Endothelial cell of umbilical vein (primary cell): Measurements from ENCODE around the gene CLRN1. TPM values are rescaled to one million over a fixed set of nuclear protein-coding genes. Genes with fewer than 3 reads are reported as not detected.

Experiments
- BruUV-seq: library from RNA; stranded (reverse); fragments of 400-500 nt; replicated peaks from 2 replicates; lab custom pipeline; 2021; lab: Mats Ljungman, UMichigan
- CTCF ChIA-PET: fragments of 300-600, 350-600 bp; sonication (Branson Sonifier 250); formaldehyde crosslinking; loops from one replicate; lab custom pipeline; 2021; ENCODE audit warnings: antibody characterized with exemption, inconsistent platforms; lab: Charles Lee
- POLR2A ChIA-PET: fragments of 300-600, 350-600 bp; sonication (Branson Sonifier 250); formaldehyde crosslinking; loops from one replicate; lab custom pipeline; 2021; ENCODE audit warnings: antibody characterized with exemption, inconsistent platforms; lab: Charles Lee
- DNase-seq: peaks from one replicate; pipeline ENCODE4 v3.0.0-alpha.2; 2011; ENCODE audit warnings: low read depth, low spot score
- FAIRE-seq: peaks from 2 replicates; lab custom pipeline; 2011; peaks lifted over from hg19 to GRCh38; lab: Jason Lieb, UNC
- H2AFZ ChIP-seq: 2 replicates; pipeline ENCODE4 v1.6.0; 2012; ENCODE audit warnings: low read depth, low read length, control low read depth, inconsistent platforms
- H3K27ac ChIP-seq: 2 replicates; pipeline ENCODE4 v1.5.1; 2011; ENCODE audit warnings: low read depth, mild to moderate bottlenecking, control low read depth, low read length, moderate library complexity; ENCODE audit not compliant: insufficient read depth
- H3K27me3 ChIP-seq, 2 experiments: 2 replicates each; pipeline versions ENCODE4 v1.6.0 to v1.6.1; 2011; ENCODE audit warnings: low read length in 2 of 2, mixed read lengths in 1 of 2; ENCODE audit not compliant: control insufficient read depth in 2 of 2, insufficient read depth in 2 of 2
- H3K36me3 ChIP-seq, 2 experiments: 2 replicates in 1 of 2; 3 replicates in 1 of 2; pipeline ENCODE4 v1.5.1; 2011; ENCODE audit warnings: low read length in 2 of 2, mild to moderate bottlenecking in 1 of 2, moderate library complexity in 1 of 2; ENCODE audit not compliant: control insufficient read depth in 2 of 2, insufficient read depth in 2 of 2; ENCODE audit errors: extremely low read depth in 1 of 2
- H3K4me1 ChIP-seq: 3 replicates; pipeline ENCODE4 v1.5.1; 2011; ENCODE audit warnings: mild to moderate bottlenecking, low read length; ENCODE audit not compliant: control insufficient read depth, insufficient read depth; ENCODE audit errors: extremely low read depth
- H3K4me2 ChIP-seq: 2 replicates; pipeline ENCODE4 v1.6.1; 2011; ENCODE audit warnings: low read length, control low read depth, mixed read lengths; ENCODE audit not compliant: insufficient read depth
- H3K4me3 ChIP-seq, 3 experiments: fragments of 200-600 bp in 1 of 3; sonication (generic), shearing (Covaris generic) in 1 of 3; replicated peaks in 1 of 3; 2 replicates each; pipeline ENCODE4 v1.5.1; 2011 to 2016; ENCODE audit warnings: control low read depth in 3 of 3, low read length in 3 of 3, mild to moderate bottlenecking in 2 of 3, inconsistent platforms in 1 of 3, low read depth in 1 of 3, moderate library complexity in 1 of 3; ENCODE audit not compliant: insufficient read depth in 1 of 3
- H3K79me2 ChIP-seq: 2 replicates; pipeline ENCODE4 v1.6.0; 2012; ENCODE audit warnings: low read length, inconsistent platforms; ENCODE audit not compliant: control insufficient read depth, insufficient read depth
- H3K9ac ChIP-seq: replicated peaks from 2 replicates; pipeline ENCODE3; 2011; ENCODE audit warnings: low read length, control low read depth; ENCODE audit not compliant: insufficient read depth; ENCODE audit errors: extremely low read depth
- H3K9me1 ChIP-seq: replicated peaks from 3 replicates; pipeline ENCODE4 v1.6.0; 2011; ENCODE audit warnings: mild to moderate bottlenecking, low read length; ENCODE audit not compliant: control insufficient read depth, insufficient read depth; ENCODE audit errors: extremely low read depth
- H3K9me3 ChIP-seq: replicated peaks from 2 replicates; pipeline ENCODE4 v1.5.1; 2012; ENCODE audit warnings: low read length, inconsistent platforms; ENCODE audit not compliant: control insufficient read depth, insufficient read depth
- H4K20me1 ChIP-seq: replicated peaks from 2 replicates; pipeline ENCODE3; 2011; ENCODE audit warnings: mild to moderate bottlenecking, low read length; ENCODE audit not compliant: control insufficient read depth, insufficient read depth; ENCODE audit errors: extremely low read depth
- CTCF ChIP-seq, 2 donors: IDR thresholded peaks; 1 replicate in 1 of 2; 2 replicates in 1 of 2; pipeline ENCODE4 v1.5.1; 2011; ENCODE audit warnings: low read length in 2 of 2, mild to moderate bottlenecking in 2 of 2, moderate library complexity in 2 of 2, control low read depth in 1 of 2, inconsistent platforms in 1 of 2, low read depth in 1 of 2; ENCODE audit not compliant: insufficient read depth in 1 of 2; ENCODE audit errors: extremely low read depth in 1 of 2
- EZH2 ChIP-seq: IDR thresholded peaks from 2 replicates; pipeline ENCODE4 v1.6.1; 2012; ENCODE audit warnings: borderline replicate concordance, low read depth, mild to moderate bottlenecking, moderate library complexity, low read length, inconsistent platforms; ENCODE audit not compliant: severe bottlenecking
- FOS ChIP-seq: IDR thresholded peaks from 2 replicates; pipeline ENCODE4 v1.6.1; 2011; ENCODE audit warnings: mild to moderate bottlenecking, low read length, moderate library complexity, borderline replicate concordance; ENCODE audit not compliant: insufficient read depth
- GATA2 ChIP-seq: IDR thresholded peaks from 2 replicates; pipeline ENCODE4 v1.7.0; 2011; ENCODE audit warnings: low read depth, mild to moderate bottlenecking, moderate library complexity, mixed read lengths, low read length; ENCODE audit not compliant: insufficient read length, insufficient read depth
- JUN ChIP-seq: IDR thresholded peaks from 2 replicates; pipeline ENCODE4 v1.6.1; 2011; ENCODE audit warnings: borderline replicate concordance, low read depth; ENCODE audit not compliant: insufficient read length, insufficient read depth
- MAX ChIP-seq: IDR thresholded peaks from 2 replicates; pipeline ENCODE4 v1.6.1; 2011; ENCODE audit not compliant: insufficient read depth, insufficient read length
- MYC ChIP-seq: IDR thresholded peaks from one replicate; pipeline ENCODE4 v1.6.1; 2011; ENCODE audit warnings: mild to moderate bottlenecking, low read depth, low read length
- POLR2A ChIP-seq: IDR thresholded peaks from 2 replicates; pipeline ENCODE4 v1.6.1; 2012; ENCODE audit warnings: low read depth, mild to moderate bottlenecking, control low read depth, low read length
- POLR2AphosphoS5 ChIP-seq: IDR thresholded peaks from 2 replicates; pipeline ENCODE4 v1.6.1; 2012; ENCODE audit warnings: low read depth, mild to moderate bottlenecking, control low read depth, low read length, moderate library complexity; ENCODE audit not compliant: insufficient read depth
- dilution Hi-C: fragments of 300-500 bp; cut with MboI; formaldehyde crosslinking; loops from one replicate; pipeline ENCODE4 v1.15.0; 2019; ENCODE audit warnings: low sequenced_read_pairs; ENCODE audit not compliant: extremely low pct_ligation_motif_present
- intact Hi-C: fragments of 100-400 bp; cut with micrococcal nuclease; formaldehyde crosslinking; loops from one replicate; pipeline ENCODE4 v1.10.0; 2022
- polyA plus RNA-seq, 4 experiments: library from polyadenylated mRNA; depleted of rRNA in 3 of 4; stranded (reverse) in 3 of 4; unstranded in 1 of 4; fragments of >200 nt; gene quantifications; 2 replicates each; pipeline versions ENCODE4 v1.2.1 to v1.2.3, GENCODE V29; 2011 to 2012; ENCODE audit warnings: missing spikeins in 1 of 4
- total RNA-seq: library from RNA; stranded (reverse); gene quantifications from 2 replicates; pipeline ENCODE4 v1.2.3, GENCODE V29; 2021

The CLRN1 gene
- total and polyA plus RNA-seq, 2 donors (not counting 3 experiments of a cell fraction or from before 2014, with no cell fraction given): not detected

- CTCF ChIA-PET: interaction anchor here (0.7 to 0.9 kb wide), 2 partner anchors 90 to 273 kb away, joined by 3 read pairs; no protein-coding TSS in a partner anchor
- Histone ChIP-seq H3K4me2 (no peak overlapping the region), H3K27me3 (peaks cover 3 to 12% of the 10 kb centered on the region in 2 experiments), H3K27ac (no peak overlapping the region), H3K79me2 (no peaks in the 10 kb centered on the region), H3K4me1 (no peaks in the 10 kb centered on the region), H3K9me1 (no peaks in the 10 kb centered on the region), H4K20me1 (no peaks in the 10 kb centered on the region), H3K4me3 (no peak overlapping the region), H3K36me3 (no peaks in the 10 kb centered on the region), H3K9me3 (no peaks in the 10 kb centered on the region), H2AFZ (no peak overlapping the region), H3K9ac (no peak overlapping the region)
- no peak for FAIRE-seq
- POLR2A ChIA-PET: no interaction called here
- dilution Hi-C loops: no loop called here
- intact Hi-C loops: no loop called here
- BruUV-seq: no TSS peak
- TF ChIP-seq GATA2 (no peak), FOS (no peak), MAX (no peak), JUN (no peak), POLR2AphosphoS5 (no peak), POLR2A (no peak), MYC (no peak), EZH2 (no peak), CTCF (IDR thresholded peaks at IDR 0.05; ENCODE audit: extremely low read depth in 1 of 2, insufficient read depth in 1 of 2, low read depth in 1 of 2, low read length in 2 of 2) (no peak)
- DNase-seq: no peak
Observed at GRCh38 chr3:150878290-150878689, 94.2 kb downstream of the CLRN1 start.
